OCI-LY7 (cell line): Measurements from ENCODE around the gene FBN2. TPM values are rescaled to one million over a fixed set of nuclear protein-coding genes. Genes with fewer than 3 reads are reported as not detected.

Experiments used
- BruUV-seq: library from RNA; stranded (reverse); fragments of 400-500 nt; replicated peaks from 2 replicates; lab custom pipeline; 2021; lab: Mats Ljungman, UMichigan
- CTCF ChIA-PET: fragments of 300-600 bp; sonication (Branson Sonifier 250); formaldehyde crosslinking; loops from one replicate; lab custom pipeline; 2022; ENCODE audit warnings: antibody characterized with exemption; ENCODE audit not compliant: unreplicated experiment; lab: Charles Lee
- POLR2A ChIA-PET: fragments of 300-600 bp; sonication (Branson Sonifier 250); formaldehyde crosslinking; loops from one replicate; lab custom pipeline; 2022; ENCODE audit warnings: antibody characterized with exemption; lab: Charles Lee
- DNase-seq: peaks from one replicate; pipeline ENCODE4 v3.0.0-alpha.2; 2015; ENCODE audit warnings: low spot score
- H2AFZ ChIP-seq: fragments of 200-600 bp; sonication (generic), shearing (Covaris generic); 2 replicates; pipeline ENCODE4 v1.6.1; 2014; ENCODE audit warnings: mild to moderate bottlenecking, antibody characterized with exemption, low read length, moderate library complexity
- H3K27ac ChIP-seq: fragments of 200-600 bp; sonication (generic); 2 replicates; pipeline ENCODE4 v1.5.1; 2014; ENCODE audit warnings: mixed run types, low read depth, mild to moderate bottlenecking, moderate library complexity, low read length, inconsistent platforms; ENCODE audit not compliant: poor library complexity, severe bottlenecking
- H3K36me3 ChIP-seq: fragments of 200-600 bp; sonication (generic); 2 replicates; pipeline ENCODE4 v1.6.1; 2014; ENCODE audit warnings: mild to moderate bottlenecking, antibody characterized with exemption, low read length, moderate library complexity, mixed read lengths; ENCODE audit not compliant: insufficient read depth
- H3K4me1 ChIP-seq: fragments of 200-600 bp; sonication (generic); 2 replicates; pipeline ENCODE4 v1.5.1; 2014; ENCODE audit warnings: mild to moderate bottlenecking, low read length; ENCODE audit not compliant: insufficient read depth, poor library complexity, severe bottlenecking
- H3K4me2 ChIP-seq: fragments of 200-600 bp; sonication (generic); 2 replicates; pipeline ENCODE4 v1.6.1; 2014; ENCODE audit warnings: mild to moderate bottlenecking, low read length
- H3K4me3 ChIP-seq: fragments of 200-600 bp; sonication (generic); 2 replicates; pipeline ENCODE4 v1.5.1; 2014; ENCODE audit warnings: mild to moderate bottlenecking, low read depth, low read length; ENCODE audit not compliant: poor library complexity, severe bottlenecking
- H3K79me2 ChIP-seq: fragments of 200-600 bp; sonication (generic); 2 replicates; pipeline ENCODE4 v1.6.1; 2016; ENCODE audit warnings: low read depth, mild to moderate bottlenecking, low read length, moderate library complexity, mixed read lengths; ENCODE audit not compliant: insufficient read depth
- H3K9me2 ChIP-seq: fragments of 200-600 bp; sonication (generic); 2 replicates; pipeline ENCODE4 v1.6.1; 2016; ENCODE audit warnings: mild to moderate bottlenecking, low read length, mixed read lengths; ENCODE audit not compliant: insufficient read depth
- H3K9me3 ChIP-seq: fragments of 200-600 bp; sonication (generic); 2 replicates; pipeline ENCODE4 v1.6.1; 2014; ENCODE audit warnings: mild to moderate bottlenecking, mixed run types, low read length, mixed read lengths
- H4K20me1 ChIP-seq: fragments of 200-600 bp; sonication (generic); 2 replicates; pipeline ENCODE4 v1.6.1; 2014; ENCODE audit warnings: mild to moderate bottlenecking, antibody characterized with exemption, low read length, moderate library complexity, mixed read lengths; ENCODE audit not compliant: insufficient read depth
- CTCF ChIP-seq: fragments of 200-600 bp; sonication (generic); conservative IDR thresholded peaks from 2 replicates; pipeline ENCODE4 v1.5.1; 2014; ENCODE audit warnings: mild to moderate bottlenecking, antibody characterized with exemption, low read length, moderate library complexity, mixed read lengths
- EZH2phosphoT487 ChIP-seq: fragments of 200-600 bp; sonication (generic); IDR thresholded peaks from 2 replicates; pipeline ENCODE4 v1.6.1; 2018; ENCODE audit warnings: low read depth, borderline replicate concordance, mild to moderate bottlenecking, mixed run types, antibody characterized with exemption, low read length, moderate library complexity, mixed read lengths
- intact Hi-C: fragments of 100-400 bp; cut with micrococcal nuclease; formaldehyde crosslinking; loops from one replicate; pipeline ENCODE4 v1.10.0; 2022; ENCODE audit not compliant: unreplicated experiment
- total RNA-seq, 2 experiments: library from RNA; depleted of rRNA in 1 of 2; stranded (reverse); fragments of >200 nt in 1 of 2; shearing (Covaris generic) in 1 of 2; gene quantifications; 2 replicates each; pipeline ENCODE4 v1.2.3, GENCODE V29; 2014 to 2022

Gene FBN2
- total RNA-seq, 2 experiments from 2014 or later: not detected

- Histone ChIP-seq H3K4me3 (no peak overlapping the region), H3K27ac (no peak overlapping the region), H2AFZ (no peak overlapping the region), H4K20me1 (no peaks in the 10 kb centered on the region), H3K36me3 (no peaks in the 10 kb centered on the region), H3K4me2 (no peak overlapping the region), H3K4me1 (no peaks in the 10 kb centered on the region), H3K79me2 (no peaks in the 10 kb centered on the region), H3K9me2 (no peaks in the 10 kb centered on the region), H3K9me3 (no peaks in the 10 kb centered on the region)
- no peak for TF ChIP-seq EZH2phosphoT487
- ChIA-PET POLR2A (no interaction called here), CTCF (no interaction called here)
- intact Hi-C loops: no loop called here
- BruUV-seq: no TSS peak
- no peak for DNase-seq
Measured at GRCh38 chr5:128349044-128349858, 188.8 kb downstream of the FBN2 start.

- H3K79me2 ChIP-seq: no peaks in the 10 kb centered on the region
- POLR2A ChIA-PET: no interaction called here
- no peak overlapping the region for H2AFZ ChIP-seq
- no peaks in the 10 kb centered on the region for H3K4me1 ChIP-seq
- H3K9me2 ChIP-seq: no peaks in the 10 kb centered on the region
- DNase-seq: no peak
- no peaks in the 10 kb centered on the region for H3K36me3 ChIP-seq
- no TSS peak for BruUV-seq
- no peak overlapping the region for H3K4me2 ChIP-seq
- H3K9me3 ChIP-seq: no peaks in the 10 kb centered on the region
- CTCF ChIA-PET: no interaction called here
- H4K20me1 ChIP-seq: no peaks in the 10 kb centered on the region
- TF ChIP-seq EZH2phosphoT487 (no peak), CTCF (no peak)
- H3K4me3 ChIP-seq: no peak overlapping the region
- intact Hi-C loops: no loop called here
- H3K27ac ChIP-seq: no peak overlapping the region
Measured at GRCh38 chr5:128346038-128346437, 192.0 kb downstream of the FBN2 start.

GRCh38 chr5:128345247-128345646 is 192.8 kb downstream of the FBN2 start:
- no peaks in the 10 kb centered on the region for H3K9me3 ChIP-seq
- no peak overlapping the region for H3K27ac ChIP-seq
- BruUV-seq: no TSS peak
- H3K9me2 ChIP-seq: no peaks in the 10 kb centered on the region
- DNase-seq: no peak
- no peak overlapping the region for H2AFZ ChIP-seq
- H3K79me2 ChIP-seq: no peaks in the 10 kb centered on the region
- H3K4me3 ChIP-seq: no peak overlapping the region
- ChIA-PET POLR2A (no interaction called here), CTCF (no interaction called here)
- TF ChIP-seq EZH2phosphoT487 (no peak), CTCF (no peak)
- H3K4me2 ChIP-seq: no peak overlapping the region
- H3K4me1 ChIP-seq: no peaks in the 10 kb centered on the region
- H4K20me1 ChIP-seq: no peaks in the 10 kb centered on the region
- intact Hi-C loops: no loop called here
- H3K36me3 ChIP-seq: no peaks in the 10 kb centered on the region
